Femur (tissue), 1 donor: ENCODE results near the gene SLC16A14.

Experiments used
- DNase-seq: peaks from one replicate; pipeline ENCODE4 v3.0.0-alpha.2; 2017

SLC16A14 gene

DNA sequence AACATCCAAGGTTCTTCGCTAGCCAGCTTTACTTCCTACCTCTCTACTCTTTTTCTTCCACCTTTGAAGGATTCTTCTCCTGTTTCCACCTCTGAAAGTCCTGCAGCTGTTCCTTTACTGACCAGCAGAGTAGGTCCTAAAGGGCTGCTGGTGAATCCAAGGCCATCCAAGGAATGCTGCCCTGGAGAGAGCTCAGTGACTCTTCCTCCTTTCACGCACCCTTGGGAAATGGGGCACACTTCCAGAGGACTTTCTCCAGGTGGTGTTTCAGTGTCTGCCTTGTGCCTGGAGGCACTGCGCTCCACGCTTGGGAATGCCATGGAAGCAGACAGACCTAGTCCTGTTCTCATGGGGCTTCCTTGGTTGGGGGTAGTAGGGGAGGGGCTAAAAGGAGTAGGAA lies 45.4 kb downstream of the SLC16A14 start:
- DNase-seq, result no peak

DNA sequence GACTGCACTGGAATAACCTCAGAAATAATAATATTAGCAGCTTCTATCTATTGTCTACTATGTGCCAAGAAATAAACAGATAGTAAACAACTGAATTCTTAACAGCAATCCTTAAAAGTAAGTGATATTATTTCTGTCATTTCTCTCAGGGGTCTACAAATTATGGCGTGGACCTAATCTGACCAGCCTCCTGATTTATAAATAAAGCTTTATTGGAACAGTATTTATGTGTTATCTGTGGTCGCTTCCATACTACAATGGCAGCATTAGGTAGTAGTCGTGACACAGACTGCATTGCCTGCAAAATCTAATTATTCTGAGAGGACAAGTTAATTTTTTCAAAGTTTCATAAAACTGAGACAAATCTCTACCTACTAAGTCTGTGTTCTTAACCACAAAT lies 49.0 kb downstream of the SLC16A14 start:
- no peak for DNase-seq

DNA sequence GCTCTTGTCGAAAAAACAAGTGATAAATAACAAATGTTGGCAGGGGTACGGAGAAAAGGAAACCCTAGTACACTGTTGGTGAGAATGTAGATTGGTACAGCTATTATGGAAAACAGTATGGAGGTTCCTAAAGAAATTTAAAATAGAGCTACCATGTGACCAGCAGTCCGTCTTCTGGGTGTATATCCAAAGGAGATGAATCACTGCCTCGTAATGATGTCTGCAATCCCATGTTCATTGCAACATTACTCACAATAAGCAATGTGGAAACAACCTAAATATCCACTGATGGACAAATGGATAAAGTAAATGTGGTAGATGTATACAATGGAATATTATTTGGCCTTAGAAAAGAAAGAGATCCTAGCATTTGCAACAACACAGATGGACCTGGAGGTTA lies 50.6 kb downstream of the SLC16A14 start:
- DNase-seq, result no peak

DNA sequence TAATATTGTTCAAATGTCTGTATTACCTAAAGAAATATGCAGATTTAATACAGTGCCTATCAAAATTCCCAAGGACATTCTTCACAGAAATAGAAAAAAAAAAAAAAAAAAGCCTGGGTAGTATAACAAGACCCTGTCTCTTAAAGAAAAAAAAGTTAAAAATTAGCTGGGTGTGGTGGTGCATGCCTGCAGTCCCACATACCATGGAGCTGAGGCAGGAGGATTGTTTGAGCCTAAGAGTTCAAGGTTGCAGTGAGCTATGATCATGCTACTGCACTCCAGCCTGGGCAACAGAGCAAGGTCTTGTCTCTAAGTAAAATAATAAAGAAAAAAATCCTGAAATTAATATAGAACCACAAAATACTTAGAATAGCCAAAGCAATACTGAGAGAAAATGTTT lies 51.9 kb downstream of the SLC16A14 start:
- DNase-seq, result no peak

DNA sequence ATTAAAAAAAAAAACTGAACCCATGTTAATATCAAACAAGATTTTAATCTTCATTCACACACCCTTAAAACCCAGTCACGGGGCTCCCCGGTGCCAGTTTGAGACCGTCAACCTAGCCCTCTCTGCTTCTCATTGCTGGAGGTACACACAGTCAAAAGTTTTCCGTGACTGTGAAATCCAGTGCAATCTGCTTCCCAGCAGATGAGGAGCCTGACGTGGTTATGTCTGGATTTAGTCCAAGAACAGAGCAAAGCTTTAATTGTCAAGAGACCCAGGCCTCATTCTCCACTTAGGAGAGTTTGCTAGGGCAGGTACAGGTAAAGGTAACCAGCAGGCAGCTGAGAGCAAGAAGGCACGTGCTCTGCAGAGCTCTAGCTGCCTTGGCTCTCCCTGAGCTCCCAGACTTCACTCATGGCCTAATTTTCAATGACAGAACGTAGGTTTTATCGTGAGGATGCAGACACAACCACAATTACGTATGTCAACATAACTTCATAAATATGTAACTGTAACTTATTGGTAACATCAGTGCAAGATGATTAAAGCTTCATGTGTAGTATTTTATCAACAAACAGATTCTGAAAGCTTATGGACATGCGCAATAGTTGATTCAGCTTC lies 56.3 kb downstream of the SLC16A14 start:
- no peak for DNase-seq

DNA sequence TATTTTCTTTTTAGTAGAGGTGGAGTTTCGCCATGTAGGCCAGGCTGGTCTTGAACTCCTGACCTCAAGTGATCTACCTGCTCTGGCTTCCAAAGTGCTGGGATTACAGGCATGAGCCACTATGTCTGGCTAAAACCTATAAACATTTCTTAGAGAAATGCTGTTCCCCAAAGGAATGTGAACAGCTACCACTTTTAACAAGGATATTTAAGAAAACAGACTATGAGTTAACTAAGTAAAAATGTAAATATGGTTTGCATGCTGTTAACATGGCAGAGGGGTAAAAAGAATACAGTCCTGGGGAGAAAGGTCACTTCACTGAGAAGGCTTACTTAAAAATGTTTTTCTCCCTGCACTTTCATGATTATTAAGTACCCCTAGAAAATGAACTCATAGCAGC lies 57.1 kb downstream of the SLC16A14 start:
- no peak for DNase-seq

DNA sequence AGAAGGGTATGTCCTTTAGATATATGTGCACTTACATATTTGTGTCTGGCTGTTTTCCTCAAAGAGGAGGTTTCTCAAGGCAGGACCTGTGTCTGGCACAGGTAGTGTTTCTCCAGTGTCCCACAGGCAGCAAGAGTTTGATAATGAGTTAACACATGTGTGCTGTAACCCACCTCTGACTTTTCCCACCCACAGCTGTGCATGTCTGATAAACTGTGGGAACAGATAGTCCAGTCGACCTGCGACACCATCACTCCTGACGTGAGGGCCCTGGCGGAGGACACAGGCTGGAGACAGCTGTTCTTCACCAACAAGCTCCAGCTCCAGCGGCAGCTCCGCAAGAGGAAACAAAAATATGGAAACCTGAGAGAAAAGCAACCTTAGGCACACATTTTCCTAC lies 58.2 kb downstream of the SLC16A14 start:
- DNase-seq, result no peak

DNA sequence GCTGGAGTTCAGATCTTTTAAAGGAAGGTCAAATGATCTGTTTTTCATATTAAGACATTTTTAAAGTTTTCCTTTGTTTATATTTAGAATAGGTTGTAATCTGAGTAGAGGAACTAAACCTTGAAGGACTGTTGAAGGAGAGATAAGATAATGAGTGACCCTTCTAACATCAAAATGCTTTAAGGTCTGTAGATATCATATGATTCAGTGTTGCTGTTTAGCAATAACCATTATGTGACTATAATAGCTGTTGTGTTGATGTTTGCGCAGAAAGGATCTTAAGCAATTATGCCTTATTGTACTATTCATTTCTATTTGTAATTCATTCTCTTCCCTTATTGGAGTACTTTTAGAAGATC lies 60.0 kb downstream of the SLC16A14 start:
- DNase-seq, result no peak

DNA sequence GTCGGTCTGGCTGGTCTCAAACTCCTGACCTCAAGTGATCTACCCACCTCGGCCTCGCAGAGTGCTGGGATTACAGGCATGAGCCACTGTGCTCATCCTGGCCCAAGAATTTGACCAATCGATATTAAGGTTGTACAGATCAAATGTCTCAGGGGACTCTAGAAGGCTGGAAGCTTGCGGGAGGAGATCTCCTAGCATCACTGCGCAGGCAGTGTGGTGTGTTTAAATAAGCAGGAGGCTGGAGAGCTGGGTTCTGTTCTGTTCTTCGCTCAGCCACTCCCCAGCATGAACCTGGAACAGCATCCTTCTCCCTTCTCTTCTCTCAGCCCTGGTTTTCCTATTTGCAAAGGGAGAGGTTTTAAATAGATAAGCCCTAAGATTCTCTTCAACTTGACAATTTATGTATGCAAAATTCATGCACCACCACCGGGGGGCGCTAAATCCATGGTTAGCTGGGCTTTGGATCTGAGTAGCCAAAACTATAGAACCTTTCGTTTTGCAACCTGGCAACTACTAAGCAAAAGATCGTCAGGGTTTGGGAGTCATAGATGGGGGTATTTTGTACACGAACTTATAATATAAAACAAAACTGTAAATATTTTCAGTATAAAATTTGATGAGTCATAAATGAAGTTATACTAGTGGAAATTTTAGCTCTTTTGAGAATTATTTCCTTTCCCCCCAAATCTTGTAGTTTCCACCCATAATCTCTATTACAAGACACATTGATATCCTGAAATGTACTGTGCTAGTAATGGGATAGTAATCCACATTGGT lies 60.6 kb downstream of the SLC16A14 start:
- DNase-seq, result peak; percentile 76

DNA sequence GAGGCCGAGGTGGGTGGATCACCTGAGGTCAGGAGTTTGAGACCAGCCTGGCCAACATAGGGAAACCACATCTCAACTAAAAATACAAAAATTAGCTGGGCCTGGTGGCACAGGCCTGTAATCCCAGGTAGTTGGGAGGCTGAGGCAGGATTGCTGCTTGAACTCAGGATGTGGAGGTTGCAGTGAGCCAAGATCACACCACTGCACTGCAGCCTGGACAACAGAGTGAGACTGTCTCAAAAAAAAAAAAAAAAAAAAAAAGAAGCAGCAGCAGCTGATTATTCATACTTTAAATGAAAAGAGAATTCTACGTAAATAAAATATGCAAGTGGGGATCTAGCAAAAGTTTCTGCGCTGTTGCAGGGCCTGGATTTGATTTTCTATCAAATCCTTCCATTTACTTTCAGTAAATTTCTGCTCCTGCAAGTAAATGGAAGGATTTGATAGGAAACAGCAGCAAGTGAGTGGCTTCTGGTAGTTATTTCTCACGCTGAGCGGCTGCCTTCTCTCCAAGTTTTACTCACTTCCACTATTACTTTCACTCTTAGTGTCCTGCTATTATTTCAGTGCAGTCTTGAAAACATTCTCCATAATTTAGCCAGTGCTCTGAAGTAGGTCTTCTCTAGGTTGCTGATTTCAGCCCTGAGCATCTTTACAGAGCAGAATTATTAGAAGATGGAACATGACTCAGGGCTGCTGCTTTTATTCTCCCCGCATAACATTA lies 68.4 kb downstream of the SLC16A14 start:
- no peak for DNase-seq

DNA sequence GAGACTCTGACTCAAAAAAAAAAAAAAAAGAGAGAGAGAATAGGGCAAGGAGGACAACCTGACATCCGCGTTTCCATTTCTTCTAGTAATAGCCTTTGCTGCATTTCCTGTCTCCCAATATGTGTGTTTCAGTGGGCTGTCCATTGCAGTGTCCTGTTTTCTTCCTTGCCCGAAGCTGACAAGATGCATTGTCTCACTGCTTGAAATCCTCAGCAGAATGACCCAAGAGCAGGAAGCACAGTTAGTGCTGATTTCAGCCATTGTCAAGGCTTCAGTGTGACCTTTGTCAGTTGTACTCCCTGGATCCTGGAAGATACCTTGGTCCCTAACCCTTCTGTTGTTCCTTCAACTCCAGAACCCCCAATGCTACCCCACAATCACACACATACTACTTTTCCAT lies 71.2 kb downstream of the SLC16A14 start:
- DNase-seq, result no peak

DNA sequence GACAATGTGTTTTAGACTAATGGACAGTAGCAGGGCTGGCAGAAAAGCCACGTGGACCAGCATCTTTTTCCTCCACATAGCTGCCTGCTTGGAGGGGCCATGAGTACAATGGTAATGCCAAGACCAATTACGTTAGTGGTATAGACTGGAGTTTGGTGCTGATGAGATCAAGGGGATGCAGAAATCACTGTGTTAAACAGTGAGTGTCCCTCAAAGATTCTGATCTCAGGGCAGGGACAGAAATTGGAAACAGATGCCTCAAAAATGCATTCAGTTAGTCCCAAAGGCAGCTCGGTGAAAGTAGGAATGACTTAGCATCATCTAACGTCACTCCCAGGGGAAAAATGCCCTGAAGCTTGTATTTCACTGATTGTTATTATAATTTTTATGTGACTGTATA lies 72.4 kb downstream of the SLC16A14 start:
- DNase-seq, result no peak

DNA sequence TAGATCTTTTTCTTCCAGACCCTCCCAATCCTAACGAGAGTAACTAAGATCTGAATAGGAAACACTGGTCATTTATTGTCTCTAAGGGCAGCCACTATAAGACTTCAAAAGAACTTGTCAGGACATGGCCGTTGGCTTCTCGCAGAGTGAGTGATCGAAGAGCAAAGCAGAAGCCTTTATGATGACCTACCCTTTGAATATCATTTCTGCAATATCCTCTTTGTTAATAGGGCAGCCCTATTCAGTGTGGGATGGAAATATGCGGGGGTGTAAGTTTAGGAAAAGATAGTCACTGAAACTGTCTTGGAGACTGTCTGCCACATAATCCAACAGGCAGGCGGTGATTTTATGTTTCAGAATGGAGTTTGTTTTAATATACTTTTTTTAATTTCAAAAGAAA lies 75.5 kb downstream of the SLC16A14 start:
- no peak for DNase-seq
